ENCODE measurements around the gene TMEM26. TPM values are rescaled to one million over a fixed set of nuclear protein-coding genes. Genes with fewer than 3 reads are reported as not detected.

The TMEM26 gene
- total RNA-seq, 1 donor from 2014 or later: 4.1 TPM

- no peak for DNase-seq (ENCODE audit: low spot score)
These were observed 7.7 kb upstream of the TMEM26 start for GRCh38 chr10:61460835-61461234.

- no peak for DNase-seq (ENCODE audit: low spot score)
These were observed 4.8 kb upstream of the TMEM26 start for GRCh38 chr10:61458031-61458430.

DNA sequence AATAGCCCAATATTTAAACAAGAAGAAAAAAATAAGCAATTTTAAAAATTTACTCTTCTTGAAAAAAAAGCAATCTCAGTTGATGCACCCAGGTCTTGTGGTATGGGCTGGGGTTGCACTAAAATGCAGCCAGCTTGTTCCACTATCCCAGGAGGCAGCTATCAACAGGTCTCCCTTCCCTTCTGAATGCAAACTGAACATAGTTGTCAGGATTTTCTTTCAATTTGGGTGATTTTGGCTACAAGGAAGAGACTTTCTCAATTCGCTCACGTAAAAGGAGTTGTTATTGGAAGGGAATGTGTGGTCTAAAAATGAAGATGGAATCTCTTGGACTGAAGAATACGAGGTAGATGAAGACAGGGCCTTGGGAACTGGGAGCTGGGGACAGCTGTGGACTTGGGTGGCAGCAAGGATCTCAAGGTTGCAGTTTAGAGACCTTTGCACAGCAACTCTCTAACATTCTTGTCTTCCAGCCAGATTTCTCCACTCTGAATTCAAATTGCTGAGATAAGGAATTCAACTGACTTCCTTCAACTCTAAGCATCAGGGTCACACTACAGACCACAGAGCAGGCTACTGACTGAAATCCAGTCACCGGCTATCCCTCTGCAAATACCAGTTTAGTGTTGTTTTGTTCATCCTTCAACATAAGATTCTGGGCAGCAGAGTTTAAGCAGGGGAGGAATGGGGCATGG is 3.1 kb upstream of the TMEM26 start:
- DNase-seq (ENCODE audit: low spot score): no peak

- no peak for DNase-seq (ENCODE audit: low spot score)
These were observed 2.5 kb upstream of the TMEM26 start for GRCh38 chr10:61455656-61456055.

DNA sequence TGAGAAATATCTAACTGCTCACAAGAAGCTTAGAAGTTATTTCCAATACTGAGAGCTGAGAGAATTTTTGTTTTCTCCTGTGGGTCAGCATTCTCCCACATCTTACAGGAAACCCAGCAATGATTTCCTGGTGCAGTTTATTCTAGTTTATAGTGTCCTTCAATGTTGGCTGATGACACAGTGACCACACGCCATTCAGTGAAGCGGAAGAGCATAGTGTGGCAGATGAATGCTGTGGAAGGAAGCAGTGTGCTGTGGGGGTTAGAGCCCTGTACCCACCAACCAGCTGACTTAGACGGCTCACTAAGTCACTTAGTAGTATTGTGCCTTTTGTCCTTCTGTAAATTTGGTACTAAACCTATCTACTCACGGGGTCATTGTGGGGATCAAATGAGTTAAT is 1.4 kb upstream of the TMEM26 start:
- no peak for DNase-seq (ENCODE audit: low spot score)

- DNase-seq (ENCODE audit: low spot score): no peak
These were observed 980 bp downstream of the TMEM26 start for GRCh38 chr10:61452151-61452651.

DNA sequence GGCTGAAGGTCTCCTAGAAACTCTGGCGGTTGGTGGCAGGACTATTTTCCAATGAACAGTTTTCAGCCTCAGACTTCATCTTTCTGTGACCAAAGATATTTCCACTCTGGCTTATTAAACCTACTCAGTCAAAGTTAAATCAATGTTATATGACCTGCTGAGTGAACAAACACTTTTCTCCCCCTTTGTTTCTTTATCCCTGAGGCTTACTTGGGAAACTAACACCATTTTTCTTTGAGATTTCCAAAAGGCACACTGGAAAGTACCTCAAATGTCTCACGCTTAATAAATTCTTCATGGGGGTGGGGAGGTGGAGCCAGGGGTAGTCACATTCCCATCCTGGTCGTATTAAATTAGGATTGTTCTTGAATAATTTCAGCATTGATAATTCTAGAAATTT is 1.8 kb downstream of the TMEM26 start:
- no peak for DNase-seq (ENCODE audit: low spot score)

GRCh38 chr10:61448841-61449600 is 4.2 kb downstream of the TMEM26 start:
- DNase-seq (ENCODE audit: low spot score): no peak

GRCh38 chr10:61448091-61448490 is 5.1 kb downstream of the TMEM26 start:
- DNase-seq (ENCODE audit: low spot score): no peak

GRCh38 chr10:61439058-61439609 is 14.0 kb downstream of the TMEM26 start:
- DNase-seq (ENCODE audit: low spot score): no peak

- no peak for DNase-seq (ENCODE audit: low spot score)
These were observed 14.8 kb downstream of the TMEM26 start for GRCh38 chr10:61438141-61438988.

- DNase-seq (ENCODE audit: low spot score): no peak
These were observed 30.0 kb downstream of the TMEM26 start for GRCh38 chr10:61423178-61423577.

- no peak for DNase-seq (ENCODE audit: low spot score)
These were observed 35.5 kb downstream of the TMEM26 start for GRCh38 chr10:61417661-61418060.

GRCh38 chr10:61415824-61416223 is 37.4 kb downstream of the TMEM26 start:
- no peak for DNase-seq (ENCODE audit: low spot score)

- DNase-seq (ENCODE audit: low spot score): no peak
These were observed 41.5 kb downstream of the TMEM26 start for GRCh38 chr10:61411706-61412105.

DNA sequence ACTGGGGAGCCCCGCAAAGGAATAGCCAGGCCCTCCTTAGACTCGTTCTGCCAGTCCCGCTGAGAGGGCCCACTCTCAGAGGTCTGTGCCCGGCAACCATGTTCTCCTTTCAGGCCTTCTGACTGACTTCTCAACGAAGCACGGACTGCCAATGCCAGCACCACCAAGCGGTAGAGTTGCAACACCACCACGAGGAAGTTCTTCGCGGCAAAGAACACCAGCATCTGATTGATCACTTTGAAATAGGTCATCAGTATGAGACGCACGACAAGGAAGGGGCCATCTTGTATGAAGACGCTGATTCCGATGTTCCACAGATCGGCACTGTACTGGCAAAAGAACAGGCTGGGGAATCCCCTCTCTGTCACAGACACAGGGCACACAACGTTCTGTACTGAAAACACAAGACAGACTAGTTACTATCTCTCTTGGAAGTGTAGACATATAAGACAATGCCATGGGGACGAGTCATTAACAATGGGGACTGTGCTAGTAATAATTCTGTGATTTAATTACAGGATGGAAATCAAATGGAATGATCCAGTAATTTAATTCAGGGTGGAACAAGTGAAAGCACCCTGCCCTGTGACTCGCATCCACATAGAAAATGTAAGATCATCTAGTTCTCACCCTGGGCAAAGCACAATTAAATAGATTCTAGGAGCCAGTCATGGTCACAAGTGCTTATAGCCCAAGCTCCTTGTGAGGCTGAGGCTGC is 42.7 kb downstream of the TMEM26 start:
- no peak for DNase-seq (ENCODE audit: low spot score)

- DNase-seq (ENCODE audit: low spot score): no peak
These were observed 44.0 kb downstream of the TMEM26 start for GRCh38 chr10:61409157-61409556.

DNA sequence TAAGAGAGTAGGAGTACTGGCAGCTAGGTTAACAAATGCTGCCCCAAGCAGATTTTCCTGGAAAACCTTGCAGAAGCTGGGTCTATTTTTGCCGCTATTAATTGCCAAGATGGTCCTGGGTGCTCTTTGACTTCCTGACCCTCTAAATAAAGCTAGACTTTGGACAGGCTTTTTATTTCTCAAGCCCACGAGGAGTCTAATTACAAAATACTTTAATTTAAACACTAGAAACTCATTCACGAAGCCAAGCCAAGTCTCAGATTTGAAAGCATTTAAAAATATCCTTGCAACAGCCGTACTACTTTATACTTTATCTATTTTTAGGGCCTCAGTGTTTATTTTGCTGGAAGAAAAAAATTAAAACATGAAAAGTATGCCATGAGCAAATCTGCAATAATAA is 45.1 kb downstream of the TMEM26 start:
- no peak for DNase-seq (ENCODE audit: low spot score)

DNA sequence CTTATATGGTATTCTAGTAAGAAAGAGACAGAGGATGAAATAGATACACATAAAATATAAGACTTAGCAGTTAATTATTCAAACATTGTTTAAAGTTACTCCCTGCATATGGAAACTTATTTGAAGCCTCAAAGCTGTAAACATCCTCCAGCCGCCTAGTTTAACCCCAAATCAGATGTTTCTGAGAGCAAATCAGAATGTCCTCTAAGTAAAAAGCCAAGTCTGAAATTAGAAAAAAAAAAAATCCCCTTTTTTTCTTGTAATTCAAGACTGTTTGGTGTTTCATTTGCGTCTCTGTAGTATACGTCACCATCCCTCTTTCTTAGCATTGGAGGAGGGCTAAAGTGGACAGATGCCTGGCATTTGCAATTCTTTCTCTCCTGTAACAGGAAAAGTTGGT is 46.4 kb downstream of the TMEM26 start:
- DNase-seq (ENCODE audit: low spot score): no peak

- no peak for DNase-seq (ENCODE audit: low spot score)
These were observed 46.9 kb downstream of the TMEM26 start for GRCh38 chr10:61406242-61406641.

- DNase-seq (ENCODE audit: low spot score): no peak
These were observed 48.4 kb downstream of the TMEM26 start for GRCh38 chr10:61404751-61405150.

All from ureter (tissue), 1 donor.